ENCODE measurements around the gene KIAA0513. TPM values are rescaled to one million over a fixed set of nuclear protein-coding genes. Genes with fewer than 3 reads are reported as not detected.

The KIAA0513 gene
- total and polyA plus RNA-seq, 10 of the 15 experiments (the other 5 are each of a cell fraction or from before 2014, with no cell fraction given) = 0.14 to 5.8 (median 2.0) TPM

DNA sequence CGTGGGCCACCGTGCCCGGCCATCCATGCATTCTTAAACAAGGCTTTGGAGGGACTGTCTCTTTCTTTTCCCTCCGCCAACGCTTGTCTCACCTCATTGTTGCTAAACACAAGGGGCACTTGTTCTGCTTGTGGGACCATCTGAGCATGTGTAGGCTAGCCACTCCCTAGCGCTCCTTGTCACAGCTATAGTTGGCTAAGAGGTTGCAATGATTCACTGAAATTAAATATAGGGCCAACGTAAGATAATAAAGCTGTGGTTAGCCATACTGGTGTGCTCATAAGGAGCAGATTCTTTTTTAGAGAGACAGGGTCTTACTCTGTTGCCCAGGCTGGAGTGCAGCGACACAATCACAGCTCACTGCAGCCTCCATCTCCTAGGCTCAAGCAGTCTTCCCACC lies 41.2 kb downstream of the KIAA0513 start:
- Histone ChIP-seq H3K9me3 (replicated peaks; ENCODE audit: control insufficient read depth, insufficient read depth, low read length) (no peaks in the 10 kb centered on the region), H2AFZ (ENCODE audit: control insufficient read depth, low read depth, low read length) (no peak overlapping the region), H3K36me3 (ENCODE audit: control insufficient read depth in 2 of 2, insufficient read depth in 2 of 2, low read length in 1 of 2) (no peaks in the 10 kb centered on the region), H3K4me1 (ENCODE audit: control insufficient read depth, insufficient read depth, low read length) (no peaks in the 10 kb centered on the region), H3K27me3 (replicated peaks in 1 of 2; ENCODE audit: control insufficient read depth in 2 of 2, insufficient read depth in 2 of 2, low read length in 1 of 2) (no peaks in the 10 kb centered on the region), H3K79me2 (ENCODE audit: control insufficient read depth, insufficient read depth, low read length) (no peaks in the 10 kb centered on the region), H3K4me3 (no peak overlapping the region), H3K9ac (ENCODE audit: control insufficient read depth, insufficient read depth, low read length) (no peak overlapping the region), H3K27ac (ENCODE audit: control insufficient read depth, insufficient read depth) (no peak overlapping the region), H3K4me2 (ENCODE audit: control insufficient read depth, insufficient read depth) (no peak overlapping the region), H4K20me1 (ENCODE audit: control insufficient read depth, insufficient read depth) (no peaks in the 10 kb centered on the region)
- ATAC-seq (no peak), FAIRE-seq (no peak), DNase-seq (ENCODE audit: low read depth, low spot score) (no peak)
- intact Hi-C loops (cut with micrococcal nuclease; ENCODE audit: unreplicated experiment) = no loop called here
- TF ChIP-seq SMAD1 (IDR thresholded peaks at IDR 0.05; ENCODE audit: low read depth, partially characterized antibody) = no peak
- TF ChIP-seq MXI1 (IDR thresholded peaks at IDR 0.05; ENCODE audit: low read depth, low read length) = no peak
- TF ChIP-seq, protein P1, sequence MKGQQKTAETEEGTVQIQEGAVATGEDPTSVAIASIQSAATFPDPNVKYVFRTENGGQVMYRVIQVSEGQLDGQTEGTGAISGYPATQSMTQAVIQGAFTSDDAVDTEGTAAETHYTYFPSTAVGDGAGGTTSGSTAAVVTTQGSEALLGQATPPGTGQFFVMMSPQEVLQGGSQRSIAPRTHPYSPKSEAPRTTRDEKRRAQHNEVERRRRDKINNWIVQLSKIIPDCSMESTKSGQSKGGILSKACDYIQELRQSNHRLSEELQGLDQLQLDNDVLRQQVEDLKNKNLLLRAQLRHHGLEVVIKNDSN (IDR thresholded peaks at IDR 0.05; ENCODE audit: borderline replicate concordance, extremely low read length, insufficient read depth, low read depth, low read length) = no peak
- TF ChIP-seq, protein P2, sequence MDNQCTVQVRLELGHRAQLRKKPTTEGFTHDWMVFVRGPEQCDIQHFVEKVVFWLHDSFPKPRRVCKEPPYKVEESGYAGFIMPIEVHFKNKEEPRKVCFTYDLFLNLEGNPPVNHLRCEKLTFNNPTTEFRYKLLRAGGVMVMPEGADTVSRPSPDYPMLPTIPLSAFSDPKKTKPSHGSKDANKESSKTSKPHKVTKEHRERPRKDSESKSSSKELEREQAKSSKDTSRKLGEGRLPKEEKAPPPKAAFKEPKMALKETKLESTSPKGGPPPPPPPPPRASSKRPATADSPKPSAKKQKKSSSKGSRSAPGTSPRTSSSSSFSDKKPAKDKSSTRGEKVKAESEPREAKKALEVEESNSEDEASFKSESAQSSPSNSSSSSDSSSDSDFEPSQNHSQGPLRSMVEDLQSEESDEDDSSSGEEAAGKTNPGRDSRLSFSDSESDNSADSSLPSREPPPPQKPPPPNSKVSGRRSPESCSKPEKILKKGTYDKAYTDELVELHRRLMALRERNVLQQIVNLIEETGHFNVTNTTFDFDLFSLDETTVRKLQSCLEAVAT (IDR thresholded peaks at IDR 0.05) = no peak
- no peak for TF ChIP-seq HDGF (IDR thresholded peaks at IDR 0.05)
- no peak for TF ChIP-seq DPF2 (IDR thresholded peaks at IDR 0.05)
- TF ChIP-seq ZNF207 (IDR thresholded peaks at IDR 0.05; ENCODE audit: borderline replicate concordance) = no peak
- TF ChIP-seq, protein P3, sequence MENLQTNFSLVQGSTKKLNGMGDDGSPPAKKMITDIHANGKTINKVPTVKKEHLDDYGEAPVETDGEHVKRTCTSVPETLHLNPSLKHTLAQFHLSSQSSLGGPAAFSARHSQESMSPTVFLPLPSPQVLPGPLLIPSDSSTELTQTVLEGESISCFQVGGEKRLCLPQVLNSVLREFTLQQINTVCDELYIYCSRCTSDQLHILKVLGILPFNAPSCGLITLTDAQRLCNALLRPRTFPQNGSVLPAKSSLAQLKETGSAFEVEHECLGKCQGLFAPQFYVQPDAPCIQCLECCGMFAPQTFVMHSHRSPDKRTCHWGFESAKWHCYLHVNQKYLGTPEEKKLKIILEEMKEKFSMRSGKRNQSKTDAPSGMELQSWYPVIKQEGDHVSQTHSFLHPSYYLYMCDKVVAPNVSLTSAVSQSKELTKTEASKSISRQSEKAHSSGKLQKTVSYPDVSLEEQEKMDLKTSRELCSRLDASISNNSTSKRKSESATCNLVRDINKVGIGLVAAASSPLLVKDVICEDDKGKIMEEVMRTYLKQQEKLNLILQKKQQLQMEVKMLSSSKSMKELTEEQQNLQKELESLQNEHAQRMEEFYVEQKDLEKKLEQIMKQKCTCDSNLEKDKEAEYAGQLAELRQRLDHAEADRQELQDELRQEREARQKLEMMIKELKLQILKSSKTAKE (IDR thresholded peaks at IDR 0.05; ENCODE audit: low read depth, poor library complexity, severe bottlenecking) = no peak
- TF ChIP-seq SMAD5 (IDR thresholded peaks at IDR 0.05; ENCODE audit: low read depth) = no peak
- no peak for TF ChIP-seq SIN3A (IDR thresholded peaks at IDR 0.05; ENCODE audit: low read depth, low read length)
- no peak for TF ChIP-seq IKZF1 (conservative IDR thresholded peaks at IDR 0.05)
- TF ChIP-seq NFIC (IDR thresholded peaks at IDR 0.05; ENCODE audit: low read depth, low read length) = no peak
- TF ChIP-seq ZZZ3 (IDR thresholded peaks at IDR 0.05; ENCODE audit: control insufficient read depth, insufficient read length, low read depth) = no peak
- no peak for TF ChIP-seq MTA2 (IDR thresholded peaks at IDR 0.05; ENCODE audit: low read depth)
- TF ChIP-seq KLF5 (IDR thresholded peaks at IDR 0.05; ENCODE audit: partially characterized antibody) = no peak
- TF ChIP-seq, protein P4, sequence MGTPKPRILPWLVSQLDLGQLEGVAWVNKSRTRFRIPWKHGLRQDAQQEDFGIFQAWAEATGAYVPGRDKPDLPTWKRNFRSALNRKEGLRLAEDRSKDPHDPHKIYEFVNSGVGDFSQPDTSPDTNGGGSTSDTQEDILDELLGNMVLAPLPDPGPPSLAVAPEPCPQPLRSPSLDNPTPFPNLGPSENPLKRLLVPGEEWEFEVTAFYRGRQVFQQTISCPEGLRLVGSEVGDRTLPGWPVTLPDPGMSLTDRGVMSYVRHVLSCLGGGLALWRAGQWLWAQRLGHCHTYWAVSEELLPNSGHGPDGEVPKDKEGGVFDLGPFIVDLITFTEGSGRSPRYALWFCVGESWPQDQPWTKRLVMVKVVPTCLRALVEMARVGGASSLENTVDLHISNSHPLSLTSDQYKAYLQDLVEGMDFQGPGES (IDR thresholded peaks at IDR 0.05) = no peak
- no peak for TF ChIP-seq SP1 (IDR thresholded peaks at IDR 0.05; ENCODE audit: low read depth, low read length)
- no peak for TF ChIP-seq HDAC6 (IDR thresholded peaks at IDR 0.05; ENCODE audit: unreplicated experiment)
- WGBS (ENCODE audit: insufficient coverage, insufficient replicate concordance, low lambda C conversion rate, missing lambda C conversion rate) = 83% methylated on average over 8 of the region's 8 CpGs
- BruUV-seq (replicated peaks) = no TSS peak
- ChIA-PET CTCF (interaction anchor here (0.6 to 2.5 kb wide), 2 partner anchors 13 to 730 kb away, joined by 3 to 10 read pairs; no protein-coding TSS in a partner anchor), SMC1A (ENCODE audit: uncharacterized antibody, unreplicated experiment) (interaction anchor here (0.7 to 1.3 kb wide), 2 partner anchors 42 to 70 kb away, joined by 3 to 4 read pairs; no protein-coding TSS in a partner anchor), RAD21 (ENCODE audit: unreplicated experiment) (no interaction called here), POLR2A (no interaction called here)
- in situ Hi-C loops (cut with MboI) = no loop called here

Measured in GM12878 (cell line).